Measurements from ENCODE around the gene LBHD2. TPM values are rescaled to one million over a fixed set of nuclear protein-coding genes. Genes with fewer than 3 reads are reported as not detected.

The LBHD2 gene
- total RNA-seq, 1 experiment from 2014 or later: not detected

DNA sequence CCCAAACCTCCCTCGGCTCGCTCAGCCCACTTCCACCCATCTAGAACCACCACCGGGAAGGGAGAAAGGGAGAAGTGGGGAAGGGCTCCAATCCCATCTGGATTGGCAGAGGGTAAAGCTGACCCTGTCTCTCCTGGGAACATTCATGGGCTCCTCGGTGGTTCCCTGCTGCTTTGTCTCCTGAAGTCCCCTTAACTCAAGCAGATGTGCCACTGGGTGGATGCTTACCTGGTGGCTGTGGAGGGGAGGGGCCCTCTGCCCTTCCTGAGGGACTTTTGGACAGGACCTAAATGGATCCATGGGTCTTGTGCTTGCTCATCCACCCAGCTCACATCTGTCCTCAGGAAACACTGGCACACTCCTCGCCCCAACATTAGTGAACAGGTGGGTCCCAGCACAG, 24.5 kb upstream of the LBHD2 start:
- CTCF ChIA-PET: no interaction called here
- no peak overlapping the region for H3K27ac ChIP-seq (ENCODE audit: low read depth, low read length)
- no TSS peak for BruUV-seq (replicated peaks)
- RAD21 ChIA-PET (ENCODE audit: low non-redundant PET in 1 of 2, low total read pairs in 2 of 2, uncharacterized antibody in 2 of 2, unreplicated experiment in 2 of 2): no interaction called here
- ATAC-seq: no peak
- no peak overlapping the region for H3K9ac ChIP-seq (ENCODE audit: low read length)
- H3K36me3 ChIP-seq (ENCODE audit: control insufficient read depth in 1 of 2, insufficient read depth in 2 of 2, low read length in 2 of 2): 0 out of 4 replicates have a peak, but pooled peaks cover 0 to under 1% of the 10 kb centered on the region in 2 experiments
- no peaks in the 10 kb centered on the region; the same call in 1 of the 2 replicates for H4K20me1 ChIP-seq (ENCODE audit: insufficient read depth)
- H2AFZ ChIP-seq (ENCODE audit: low read depth, low read length, poor library complexity, severe bottlenecking): no peak overlapping the region
- H3K4me2 ChIP-seq (ENCODE audit: low read length): no peak overlapping the region
- no peaks in the 10 kb centered on the region for H3K27me3 ChIP-seq (ENCODE audit: insufficient read depth, low read length)
- no peak overlapping the region for H3K4me3 ChIP-seq (replicated peaks in 1 of 2; ENCODE audit: low read depth in 1 of 2, low read length in 2 of 2)
- intact Hi-C loops (cut with micrococcal nuclease): no loop called here
- no peaks in the 10 kb centered on the region for H3K9me2 ChIP-seq (ENCODE audit: insufficient read depth)
- peaks cover 9 to 27% of the 10 kb centered on the region in 2 experiments; a peak in 3 of 4 replicates for H3K4me1 ChIP-seq (ENCODE audit: control insufficient read depth in 1 of 2, insufficient read depth in 2 of 2, low read length in 2 of 2)
- no peaks in the 10 kb centered on the region for H3K9me3 ChIP-seq (ENCODE audit: control insufficient read depth in 1 of 2, insufficient read depth in 1 of 2, low read depth in 1 of 2, low read length in 2 of 2)
- POLR2A ChIA-PET: no interaction called here
- DNase-seq (ENCODE audit: low read depth, low spot score): no peak
- no peak for TF ChIP-seq SIN3A (IDR thresholded peaks at IDR 0.05; ENCODE audit: low read depth)
- TF ChIP-seq ELF1 (IDR thresholded peaks at IDR 0.05; ENCODE audit: borderline replicate concordance, low read depth): no peak
- TF ChIP-seq TCF7L2 (IDR thresholded peaks at IDR 0.05; ENCODE audit: borderline replicate concordance, extremely low read depth, insufficient read depth, insufficient read length): no peak
- no peak for TF ChIP-seq CEBPB (IDR thresholded peaks at IDR 0.05; ENCODE audit: low read depth)
- no peak for TF ChIP-seq FOSL1 (IDR thresholded peaks at IDR 0.05; ENCODE audit: low read depth)
- TF ChIP-seq POLR2A (IDR thresholded peaks at IDR 0.05; ENCODE audit: borderline replicate concordance, extremely low read depth, insufficient read depth, insufficient read length): no peak
- no peak for TF ChIP-seq EZH2phosphoT487 (IDR thresholded peaks at IDR 0.05; ENCODE audit: borderline replicate concordance)
- no peak for TF ChIP-seq SP1 (IDR thresholded peaks at IDR 0.05; ENCODE audit: low read depth)
- no peak for TF ChIP-seq RAD21 (IDR thresholded peaks at IDR 0.05; ENCODE audit: low read depth)
- no peak for TF ChIP-seq EZH2 (IDR thresholded peaks at IDR 0.05)
- no peak for TF ChIP-seq YY1 (IDR thresholded peaks at IDR 0.05; ENCODE audit: extremely low read depth, insufficient replicate concordance, low read depth, low read length)
- no peak for TF ChIP-seq CBX3 (IDR thresholded peaks at IDR 0.05; ENCODE audit: low read depth)
- TF ChIP-seq SRF (IDR thresholded peaks at IDR 0.05; ENCODE audit: low read depth): no peak
- TF ChIP-seq CTCF (IDR thresholded peaks at IDR 0.05 in 2 of 3, conservative IDR thresholded peaks at IDR 0.05 in 1 of 3; ENCODE audit: borderline replicate concordance in 1 of 3, insufficient read depth in 1 of 3, low read depth in 2 of 3, low read length in 2 of 3): no peak
- no peak for TF ChIP-seq EGR1 (IDR thresholded peaks at IDR 0.05; ENCODE audit: low read depth)
- TF ChIP-seq POLR2AphosphoS5 (IDR thresholded peaks at IDR 0.05; ENCODE audit: low read depth, low read length): no peak
- TF ChIP-seq ZFX (IDR thresholded peaks at IDR 0.05): no peak
- TF ChIP-seq, protein P1, sequence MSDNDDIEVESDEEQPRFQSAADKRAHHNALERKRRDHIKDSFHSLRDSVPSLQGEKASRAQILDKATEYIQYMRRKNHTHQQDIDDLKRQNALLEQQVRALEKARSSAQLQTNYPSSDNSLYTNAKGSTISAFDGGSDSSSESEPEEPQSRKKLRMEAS (IDR thresholded peaks at IDR 0.05): no peak
- peaks cover 18% of the 10 kb centered on the region for H3K79me2 ChIP-seq (ENCODE audit: insufficient read depth, low read length)
